NCI-H526 (cell line): ENCODE data around the gene EIPR1.
"Not testable (repeated sequence)": the region's sequence is repeated elsewhere in the genome, so short reads cannot be mapped to it uniquely, and the experiment has no call there.

Experiments used
- DNase-seq, 2 experiments: peaks; one replicate each; lab custom pipeline; 2025; lab: John Stamatoyannopoulos, UW

The EIPR1 gene

DNA sequence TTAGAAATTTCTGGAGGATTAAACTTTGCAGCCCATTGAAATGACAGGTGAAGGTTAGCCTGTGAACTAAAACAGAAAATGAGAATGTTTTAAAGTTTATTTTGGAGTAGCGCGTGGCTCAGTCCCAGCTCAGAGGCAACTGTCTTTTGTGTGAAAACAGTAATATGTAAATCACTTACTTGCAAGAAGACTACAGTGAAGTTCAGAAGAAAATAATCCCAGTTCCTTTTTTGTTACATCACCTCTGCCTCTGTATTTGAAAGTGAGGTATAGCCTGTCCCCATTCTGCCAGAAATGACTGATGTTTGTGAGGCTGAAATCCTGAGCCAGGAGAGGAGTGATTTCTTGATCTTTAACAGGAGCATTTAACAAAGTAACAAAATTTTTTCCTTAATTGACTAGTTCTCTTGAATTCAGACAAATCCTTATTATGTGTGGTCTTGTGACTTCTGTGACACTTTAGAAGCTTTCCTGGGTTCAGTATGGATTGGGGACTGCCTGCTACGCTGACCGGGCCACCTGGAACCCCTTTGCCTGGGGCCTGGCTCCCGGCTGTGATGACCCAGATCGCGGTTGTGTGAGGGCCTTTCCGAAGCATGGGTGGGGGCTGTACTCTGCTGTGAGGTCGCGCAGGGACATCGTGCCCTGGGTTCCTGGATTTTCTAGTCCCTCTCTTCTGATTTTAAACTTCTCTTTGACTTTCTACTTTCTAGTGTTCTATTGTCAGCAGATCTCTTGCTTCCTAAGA is 26.1 kb upstream of the EIPR1 start:
- DNase-seq = no peak

DNA sequence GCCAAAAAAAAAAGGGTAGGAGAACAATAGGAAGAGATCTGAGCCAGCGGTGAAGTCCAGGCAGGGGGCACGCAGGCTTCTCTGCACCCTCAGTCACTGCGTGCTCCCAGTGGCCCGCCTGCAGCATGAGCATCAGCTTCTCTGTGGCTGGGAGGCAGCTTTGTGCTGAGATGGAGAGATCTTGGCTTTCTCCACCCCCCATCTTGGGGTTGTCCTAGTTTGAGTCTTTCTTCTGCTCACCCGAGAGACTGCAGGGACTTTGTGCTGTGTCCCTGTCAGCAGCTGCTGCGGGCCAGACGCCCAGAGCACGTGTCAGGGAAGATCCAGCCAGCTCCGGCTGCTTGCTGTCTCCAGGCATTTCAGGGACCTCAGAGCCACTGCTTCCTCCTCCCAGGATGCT is 22.2 kb upstream of the EIPR1 start:
- DNase-seq = no peak

DNA sequence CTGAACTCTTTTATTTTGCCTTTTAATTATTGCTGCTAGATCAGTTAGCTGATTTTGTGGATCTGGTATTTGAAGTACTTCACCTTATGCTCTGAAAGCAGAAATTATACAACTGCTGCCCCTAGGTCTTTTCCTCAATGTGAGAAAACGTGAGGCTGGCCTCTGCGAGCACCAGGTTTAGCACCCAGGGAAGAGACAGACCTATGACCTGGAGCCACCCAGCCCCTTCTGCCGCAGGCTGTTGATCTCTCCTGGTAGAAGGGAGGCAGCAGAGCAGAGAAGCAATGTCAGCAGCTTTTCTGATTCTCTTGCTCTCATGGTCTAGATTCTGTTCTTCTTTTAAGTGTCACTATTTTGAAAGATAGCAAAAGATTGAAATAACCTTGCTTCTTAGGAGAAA is 21.8 kb upstream of the EIPR1 start:
- no peak for DNase-seq

DNA sequence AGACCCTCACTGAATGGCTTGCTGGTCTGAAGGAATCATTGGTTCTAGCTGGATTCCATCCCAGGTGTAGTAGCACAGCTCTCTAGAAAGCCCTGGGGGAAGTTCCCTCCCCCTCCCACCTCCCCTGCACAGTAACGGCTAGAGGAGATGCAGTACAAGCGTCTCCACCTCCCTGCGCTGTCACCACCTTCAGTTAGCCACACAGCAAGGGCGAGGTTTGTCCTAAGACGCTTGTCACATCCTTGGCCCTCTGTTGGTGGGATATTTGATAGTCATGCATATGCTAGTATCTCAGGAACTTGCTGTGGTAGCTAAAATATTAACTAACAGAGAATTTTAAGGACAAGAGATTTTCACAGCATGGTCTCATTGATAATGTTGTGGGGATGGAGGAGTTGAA is 21.2 kb upstream of the EIPR1 start:
- DNase-seq = no peak

DNA sequence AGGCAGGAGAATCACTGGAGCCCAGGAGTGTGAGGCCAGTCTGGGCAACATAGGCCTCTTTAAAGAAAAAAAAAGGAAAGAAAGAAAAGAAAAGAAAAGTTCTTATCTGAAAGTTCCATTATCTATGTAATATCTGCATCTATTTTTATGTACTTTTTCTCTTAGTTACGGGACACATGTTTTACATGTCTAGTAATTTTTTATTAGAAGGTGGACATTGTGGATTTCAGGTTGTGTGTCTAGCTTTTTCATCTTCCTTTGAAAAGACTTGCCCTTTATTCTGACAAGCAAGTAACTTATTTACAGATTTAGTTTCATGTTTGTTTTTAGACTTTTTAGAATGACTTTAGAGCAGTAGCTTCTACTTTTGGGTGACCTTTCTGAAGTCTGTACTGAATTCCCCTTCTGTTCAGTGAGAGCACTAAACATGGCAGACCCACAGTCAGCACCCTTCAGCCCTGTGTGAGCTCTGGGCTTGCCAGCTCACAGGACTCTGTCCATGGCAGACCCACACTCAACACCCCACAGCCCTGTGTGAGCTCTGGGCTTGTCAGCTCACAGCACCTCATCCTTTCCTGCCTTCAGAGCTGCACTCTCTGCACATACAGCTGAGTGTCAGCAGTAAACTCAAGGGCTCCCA is 19.4 kb upstream of the EIPR1 start:
- DNase-seq = no peak

DNA sequence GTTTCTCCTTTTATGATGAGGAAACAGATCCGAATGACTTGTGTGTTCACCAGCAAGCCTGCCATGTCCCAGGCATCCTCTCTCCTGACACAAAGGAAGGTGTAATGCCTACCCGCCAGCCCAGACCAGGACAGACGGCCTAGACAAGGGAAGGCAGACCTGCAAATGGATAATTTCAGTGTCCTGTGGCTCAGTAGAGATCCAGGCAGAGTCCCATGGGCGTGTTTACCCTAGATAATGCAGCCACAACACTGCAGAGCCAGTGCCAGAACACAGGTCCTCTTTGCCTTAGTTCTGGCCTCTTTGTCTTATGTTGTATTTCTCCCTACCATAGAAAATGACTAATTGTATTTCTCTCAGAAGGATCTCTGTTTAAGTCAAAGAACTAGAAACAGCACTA is 14.6 kb upstream of the EIPR1 start:
- DNase-seq = no peak

DNA sequence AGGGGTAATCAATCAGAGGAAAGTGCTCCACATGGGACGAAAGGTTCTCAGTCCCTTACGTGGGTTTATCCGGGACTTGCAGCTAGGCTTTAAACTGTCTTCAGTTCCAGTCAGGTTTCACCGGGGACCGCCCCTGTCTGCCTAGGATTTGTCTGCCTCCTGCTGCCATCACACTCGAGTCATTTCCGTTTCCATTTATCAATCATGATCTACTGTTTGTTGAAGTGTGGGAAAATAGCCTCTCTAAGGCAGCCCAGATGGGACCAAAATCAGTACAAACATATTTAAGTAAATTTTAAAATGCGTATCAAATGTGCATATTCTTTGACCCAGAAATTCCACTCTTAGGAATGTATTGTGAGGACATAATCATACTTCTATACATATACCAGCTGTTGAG is 12.4 kb upstream of the EIPR1 start:
- DNase-seq = no peak

DNA sequence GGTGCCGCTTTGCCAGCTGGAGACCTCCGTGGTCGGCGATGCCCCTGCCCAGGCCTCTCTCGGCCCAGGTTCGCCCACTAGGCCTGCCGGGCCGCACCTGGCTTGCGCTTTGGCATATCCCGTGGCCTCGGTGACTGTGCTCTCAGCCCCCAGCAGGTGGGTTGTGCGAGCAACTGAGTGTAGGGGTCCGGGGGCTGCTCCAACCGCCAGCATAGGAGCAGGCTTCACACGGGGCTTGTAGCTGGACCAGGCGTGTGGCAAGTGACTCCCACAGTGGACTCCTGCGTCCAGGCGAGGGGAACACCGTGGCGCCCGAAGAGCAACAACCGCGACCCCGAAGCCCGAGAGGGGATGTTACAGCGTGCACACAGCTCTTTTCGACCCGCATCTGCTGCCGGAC is 11.6 kb upstream of the EIPR1 start:
- no peak for DNase-seq

DNA sequence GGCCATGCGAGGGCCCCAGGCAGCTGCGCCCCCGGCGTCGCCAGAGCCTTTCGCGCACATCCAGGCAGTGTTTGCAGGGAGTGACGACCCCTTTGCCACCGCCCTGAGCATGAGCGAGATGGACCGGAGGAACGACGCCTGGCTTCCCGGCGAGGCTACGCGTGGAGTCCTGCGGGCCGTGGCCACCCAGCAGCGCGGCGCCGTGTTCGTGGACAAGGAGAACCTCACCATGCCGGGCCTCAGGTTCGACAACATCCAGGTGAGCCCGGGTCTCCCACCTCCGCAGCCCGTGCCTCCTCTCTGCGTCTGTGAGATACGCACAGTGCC is 10.8 kb upstream of the EIPR1 start:
- no peak for DNase-seq

DNA sequence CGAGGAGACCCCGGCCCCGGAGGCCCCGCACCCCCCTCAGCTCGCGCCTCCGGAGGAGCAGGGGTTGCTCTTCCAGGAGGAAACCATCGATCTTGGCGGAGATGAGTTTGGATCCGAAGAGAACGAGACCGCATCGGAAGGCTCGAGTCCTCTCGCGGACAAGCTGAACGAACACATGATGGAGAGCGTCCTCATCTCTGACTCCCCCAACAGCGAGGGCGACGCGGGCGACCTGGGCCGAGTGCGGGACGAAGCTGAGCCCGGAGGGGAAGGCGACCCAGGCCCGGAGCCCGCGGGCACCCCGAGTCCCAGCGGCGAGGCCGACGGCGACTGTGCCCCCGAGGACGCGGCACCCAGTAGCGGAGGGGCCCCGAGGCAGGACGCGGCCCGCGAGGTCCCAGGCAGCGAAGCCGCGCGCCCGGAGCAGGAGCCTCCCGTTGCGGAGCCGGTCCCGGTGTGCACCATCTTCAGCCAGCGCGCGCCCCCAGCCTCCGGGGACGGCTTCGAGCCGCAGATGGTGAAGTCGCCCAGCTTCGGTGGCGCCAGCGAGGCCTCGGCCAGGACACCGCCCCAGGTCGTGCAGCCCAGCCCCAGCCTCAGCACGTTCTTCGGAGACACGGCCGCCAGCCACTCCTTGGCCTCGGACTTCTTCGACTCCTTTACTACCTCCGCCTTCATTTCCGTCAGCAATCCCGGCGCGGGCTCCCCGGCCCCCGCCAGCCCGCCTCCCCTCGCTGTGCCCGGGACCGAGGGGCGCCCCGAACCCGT is 10.2 kb upstream of the EIPR1 start:
- DNase-seq = no peak

DNA sequence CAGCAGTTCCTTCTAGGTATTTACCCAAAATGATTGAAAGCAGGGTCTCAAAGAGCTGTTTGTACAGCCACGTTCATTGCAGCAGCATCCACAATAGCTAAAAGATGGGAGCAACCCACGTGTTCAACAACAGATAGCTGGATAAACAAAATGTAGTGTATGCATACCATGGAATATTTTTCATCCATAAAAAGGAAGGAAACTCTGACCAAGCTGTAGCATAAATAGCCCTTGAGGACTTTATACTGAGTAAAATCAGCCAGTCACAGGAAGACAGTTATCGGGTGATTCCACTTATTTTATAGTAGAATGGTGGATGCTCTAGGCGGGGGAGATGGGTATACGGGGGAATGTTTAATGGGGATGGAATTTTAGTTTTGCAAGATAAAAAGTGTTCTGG is 9.4 kb upstream of the EIPR1 start:
- DNase-seq = no peak

DNA sequence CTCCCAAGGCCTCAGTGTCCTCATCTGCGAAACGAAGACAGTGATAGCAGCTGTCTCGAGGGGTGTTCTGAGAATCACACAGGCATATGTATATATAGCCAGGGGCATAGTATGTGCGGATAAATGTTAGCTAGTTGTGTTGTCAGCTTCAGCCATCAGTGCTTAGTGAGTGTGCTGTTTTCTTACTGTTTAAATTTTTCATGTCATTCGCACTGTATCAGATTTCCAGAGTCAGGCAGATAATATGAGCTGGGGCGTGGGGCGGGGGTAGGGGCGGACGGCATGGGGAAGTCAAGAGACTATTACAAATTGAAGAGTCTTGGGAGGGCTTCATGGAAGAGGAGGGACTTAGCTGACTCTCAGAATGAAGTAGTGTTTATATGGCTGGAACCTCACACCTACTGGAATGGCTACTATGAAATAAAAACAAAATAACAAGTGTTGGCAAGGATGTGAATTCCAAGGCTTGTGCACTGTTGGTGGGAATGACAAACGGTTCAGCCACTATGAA is 8.9 kb upstream of the EIPR1 start:
- DNase-seq = no peak

DNA sequence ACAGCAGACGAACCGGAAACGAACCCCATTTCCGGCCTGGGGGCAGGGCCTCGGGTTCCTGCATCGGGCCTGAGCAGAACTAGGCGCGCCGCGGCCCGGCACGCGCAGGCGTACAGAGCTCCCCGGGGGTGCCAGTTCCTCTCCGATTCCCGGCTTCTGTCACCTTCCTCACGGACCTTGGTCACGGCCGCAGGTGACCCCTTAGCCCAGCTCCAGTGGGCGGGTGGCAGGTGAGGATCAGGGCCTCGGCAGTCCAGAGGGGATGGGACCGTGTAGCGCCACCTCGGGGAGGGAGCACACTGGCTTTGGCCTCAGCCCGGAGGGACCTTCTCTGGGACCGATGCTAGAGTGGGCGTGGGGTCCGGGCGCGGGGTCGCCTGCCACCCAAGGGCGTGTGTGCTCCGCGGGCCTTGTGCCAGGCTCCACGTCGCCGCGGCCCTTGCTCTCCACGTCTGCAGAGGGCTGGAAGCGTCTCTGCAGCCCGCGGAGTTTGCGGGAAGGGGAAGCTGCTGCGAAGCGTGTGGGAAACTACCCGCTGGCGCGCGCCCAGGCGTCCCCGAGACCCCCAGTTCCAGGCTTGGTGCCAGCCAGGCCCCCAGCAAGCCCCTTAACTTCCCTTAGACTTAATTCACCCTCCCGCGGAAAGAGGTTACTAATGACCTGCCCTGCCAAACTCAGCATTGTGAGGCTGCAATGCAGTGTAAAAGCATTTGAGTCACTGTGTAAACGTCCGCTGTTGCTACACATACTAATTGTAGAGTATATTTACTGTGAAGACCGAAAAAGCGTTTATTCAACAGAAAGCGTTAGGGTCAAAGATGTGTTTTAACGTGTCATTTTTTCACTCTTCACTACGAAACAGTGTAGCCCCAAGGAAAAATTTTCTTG is 2.3 kb upstream of the EIPR1 start, which contains the start of gene TRAPPC12:
TRAPPC12 (plus strand) TSS at position 48 of the 888 bp plus-strand sequence. CDS start 7,930 bp downstream, outside the sequence.
- DNase-seq = peak; percentile 84 to 97

DNA sequence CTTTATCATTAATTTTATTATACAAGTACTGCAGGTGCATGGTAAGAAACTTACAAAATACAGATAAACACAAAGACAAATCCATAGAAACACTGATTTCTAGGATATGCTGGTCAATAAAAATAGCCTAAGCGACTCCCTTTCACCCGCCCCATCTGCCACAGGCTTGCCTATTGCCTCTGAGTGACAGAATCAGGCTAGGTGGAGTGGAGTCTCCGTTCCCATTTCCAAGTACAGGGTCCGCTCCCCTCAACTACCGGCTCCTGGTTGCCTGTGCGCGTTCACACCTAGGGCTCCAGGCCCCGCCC is 1.7 kb upstream of the EIPR1 start:
- DNase-seq = no peak

DNA sequence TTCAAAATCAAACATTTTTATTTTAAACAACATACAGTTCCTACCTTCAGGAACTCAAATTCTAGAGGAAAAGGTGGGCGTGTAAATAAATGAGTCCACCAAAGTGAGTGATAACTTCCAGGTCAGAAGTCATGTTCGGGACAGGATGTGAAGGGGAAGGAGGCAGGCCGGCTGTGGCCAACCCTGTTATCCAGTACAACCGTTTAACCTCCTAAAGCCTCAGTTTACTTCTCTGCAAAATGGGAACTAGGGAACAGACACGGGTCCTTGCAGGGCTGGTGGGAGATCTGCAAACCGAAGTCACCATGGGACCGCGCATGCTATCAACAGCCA is 373 bp downstream of the EIPR1 start:
- DNase-seq = peak; percentile 12 to 49

DNA sequence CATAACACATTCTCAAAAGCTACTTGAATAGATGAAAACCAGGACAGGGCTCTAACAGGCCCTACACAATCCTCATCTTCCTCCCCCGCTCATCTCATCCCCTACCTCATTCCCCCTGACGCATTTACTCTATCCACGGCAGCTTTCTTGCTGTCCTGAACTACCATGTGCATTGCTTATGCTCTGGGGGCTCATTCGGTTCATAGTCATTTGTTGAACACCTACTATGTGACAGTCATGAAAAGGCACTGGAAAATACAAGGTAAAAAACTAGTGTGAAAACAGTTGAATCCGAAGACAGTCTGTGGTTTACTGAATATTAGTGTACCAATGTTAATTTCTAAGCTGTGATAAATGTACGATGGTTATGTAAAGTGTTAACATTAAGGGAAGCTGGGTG is 797 bp downstream of the EIPR1 start:
- DNase-seq = no peak

DNA sequence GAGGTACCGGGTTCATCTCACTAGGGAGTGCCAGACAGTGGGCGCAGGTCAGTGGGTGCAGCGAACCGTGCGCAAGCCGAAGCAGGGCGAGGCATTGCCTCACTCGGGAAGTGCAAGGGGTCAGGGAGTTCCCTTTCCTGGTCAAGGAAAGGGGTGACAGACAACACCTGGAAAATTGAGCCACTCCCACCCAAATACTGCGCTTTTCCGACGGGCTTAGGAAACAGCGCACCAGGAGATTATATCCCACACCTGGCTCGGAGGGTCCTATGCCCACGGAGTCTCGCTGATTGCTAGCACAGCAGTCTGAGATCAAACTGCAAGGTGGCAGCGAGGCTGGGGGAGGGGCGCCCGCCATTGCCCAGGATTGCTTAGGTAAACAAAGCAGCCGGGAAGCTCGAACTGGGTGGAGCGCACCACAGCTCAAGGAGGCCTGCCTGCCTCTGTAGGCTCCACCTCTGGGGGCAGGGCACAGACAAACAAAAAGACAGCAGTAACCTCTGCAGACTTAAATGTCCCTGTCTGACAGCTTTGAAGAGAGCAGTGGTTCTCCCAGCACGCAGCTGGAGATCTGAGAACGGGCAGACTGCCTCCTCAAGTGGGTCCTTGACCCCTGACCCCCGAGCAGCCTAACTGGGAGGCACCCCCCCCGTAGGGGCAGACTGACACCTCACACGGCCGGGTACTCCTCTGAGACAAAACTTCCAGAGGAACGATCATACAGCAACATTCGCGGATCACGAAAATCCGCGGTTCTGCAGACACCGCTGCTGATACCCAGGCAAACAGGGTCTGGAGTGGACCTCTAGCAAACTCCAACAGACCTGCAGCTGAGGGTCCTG is 8.1 kb downstream of the EIPR1 start:
- DNase-seq = not testable (repeated sequence)

DNA sequence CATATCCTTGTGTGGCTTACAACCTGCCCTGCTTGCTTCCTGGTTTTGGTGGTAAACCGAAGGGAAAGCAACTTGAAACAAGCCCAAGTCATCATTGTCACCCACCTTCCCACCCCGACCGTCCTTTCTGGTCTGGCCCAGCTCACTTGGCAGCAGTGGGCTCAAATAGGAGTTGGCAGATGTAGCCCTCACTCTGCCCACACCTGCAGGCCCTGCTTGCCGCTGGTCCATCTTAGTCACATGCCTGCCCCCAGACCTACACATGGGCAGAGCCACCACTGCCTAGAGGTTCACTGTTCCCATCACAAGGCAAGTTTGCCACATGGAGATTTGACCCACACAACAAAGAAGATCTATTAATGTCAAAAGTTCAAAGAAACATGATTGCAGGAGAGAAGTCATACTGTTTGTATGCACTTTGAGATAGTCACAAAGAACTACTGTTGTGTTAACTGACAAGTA is 9.3 kb downstream of the EIPR1 start:
- no peak for DNase-seq

DNA sequence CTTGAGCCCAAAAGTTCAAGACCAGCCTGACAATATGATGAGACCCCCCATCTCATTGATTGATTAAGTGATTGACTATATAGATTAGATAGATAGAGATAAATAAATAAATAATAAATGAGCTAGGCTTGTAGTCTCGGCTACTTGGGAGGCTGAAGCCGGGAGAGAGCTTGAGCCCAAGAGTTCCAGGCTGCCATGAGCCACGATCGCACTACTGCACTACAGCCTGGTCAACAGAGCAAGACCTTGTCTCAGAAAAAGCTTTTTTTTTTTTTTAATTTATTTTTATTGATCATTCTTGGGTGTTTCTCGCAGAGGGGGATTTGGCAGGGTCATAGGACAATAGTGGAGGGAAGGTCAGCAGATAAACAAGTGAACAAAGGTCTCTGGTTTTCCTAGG is 12.4 kb downstream of the EIPR1 start:
- DNase-seq = no peak

DNA sequence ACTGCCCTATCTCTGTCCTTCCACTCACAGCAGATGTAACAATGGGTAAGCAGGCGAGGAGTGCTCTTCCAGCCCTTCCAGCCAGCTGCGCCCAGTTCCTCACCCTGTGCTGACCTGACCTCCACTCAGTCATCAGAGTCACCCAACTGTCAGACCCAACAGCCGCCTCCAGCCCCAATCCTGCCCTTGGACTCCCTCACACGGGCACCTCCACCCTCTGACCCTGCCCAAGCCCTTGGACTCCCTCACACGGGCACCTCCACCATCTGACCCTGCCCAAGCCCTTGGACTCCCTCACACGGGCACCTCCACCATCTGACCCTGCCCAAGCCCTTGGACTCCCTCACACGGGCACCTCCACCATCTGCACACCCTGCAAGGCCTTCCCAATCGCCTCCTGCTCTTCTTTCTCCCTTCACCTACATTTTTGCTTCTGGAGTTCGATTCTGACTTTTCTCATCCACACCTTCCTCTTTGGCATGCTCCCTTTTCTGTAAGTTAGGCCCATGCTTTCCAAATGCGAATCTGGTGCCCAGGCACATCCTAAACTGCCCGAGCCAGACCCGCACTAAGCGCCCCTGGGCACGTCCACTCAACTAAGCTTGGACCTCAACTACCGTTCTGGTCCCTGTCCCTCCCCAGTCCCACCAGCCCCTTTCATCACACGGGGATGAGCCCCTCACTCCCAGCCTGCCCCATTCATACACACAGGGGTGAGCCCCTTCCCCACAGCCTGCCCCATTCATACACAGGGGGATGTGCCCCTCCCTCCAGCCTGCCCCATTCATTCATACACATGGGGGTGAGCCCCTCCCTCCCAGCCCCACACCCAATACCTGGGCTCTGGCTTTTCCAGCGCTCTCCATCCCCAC is 15.9 kb downstream of the EIPR1 start:
- no peak for DNase-seq
